ENCODE measurements around the gene AP3B2. TPM values are rescaled to one million over a fixed set of nuclear protein-coding genes. Genes with fewer than 3 reads are reported as not detected.

The AP3B2 gene
- total and polyA plus RNA-seq, 5 experiments from 2014 or later = 0.20 to 1.7 (median 0.36) TPM

DNA sequence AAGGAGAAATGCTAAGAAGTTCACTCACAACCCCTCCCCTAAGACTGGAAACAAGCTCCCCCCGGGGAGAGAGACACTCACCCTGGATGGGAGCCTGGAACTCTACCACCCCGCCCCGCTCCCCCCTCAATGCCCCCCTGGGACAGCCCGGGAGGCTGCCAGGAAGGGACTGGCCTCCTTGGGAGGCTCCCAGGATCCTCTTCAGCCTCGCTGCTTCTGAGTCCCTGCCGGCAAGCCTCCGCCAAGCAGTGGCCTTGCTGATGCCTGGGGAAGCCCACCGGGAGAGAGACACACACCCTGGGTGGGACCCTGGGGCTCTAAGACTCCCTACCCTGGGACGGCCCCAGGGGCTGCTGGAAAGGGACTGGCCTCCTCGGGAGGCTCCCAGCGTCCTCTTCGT lies 95.9 kb downstream of the AP3B2 start:
- ATAC-seq (no peak), DNase-seq (no peak)
- POLR2A ChIA-PET = no interaction called here
- H3K4me1 Mint-ChIP-seq = peaks cover 0 to 1% (median 0%) of the 10 kb centered on the region in 4 donors
- peaks cover 0 to 3% (median 2%) of the 10 kb centered on the region in 3 donors for H3K36me3 Mint-ChIP-seq
- H3K27me3 Mint-ChIP-seq = peaks cover 0 to 5% (median 2%) of the 10 kb centered on the region in 5 donors
- no peaks in the 10 kb centered on the region for H3K9me3 Mint-ChIP-seq
- no peak overlapping the region for H3K27ac Mint-ChIP-seq
- H3K4me3 Mint-ChIP-seq = no peak overlapping the region

DNA sequence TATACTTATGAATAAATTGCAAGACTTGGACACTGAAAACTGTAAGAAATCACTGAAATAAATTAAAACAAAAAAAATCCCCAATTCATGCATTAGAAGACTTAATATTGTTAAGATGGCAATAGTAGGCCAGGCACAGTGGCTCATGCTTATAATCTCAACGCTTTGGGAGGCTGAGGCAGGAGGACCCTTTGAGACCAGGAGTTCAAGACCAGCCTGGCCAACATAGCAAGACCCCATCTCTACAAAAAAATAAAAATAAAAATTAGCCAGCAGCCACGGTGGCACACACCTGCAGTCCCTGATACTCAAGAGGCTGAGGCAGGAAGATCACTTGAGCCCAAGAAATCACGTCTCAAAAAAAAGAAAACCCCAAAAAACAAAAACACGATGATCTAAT lies 98.3 kb downstream of the AP3B2 start:
- ATAC-seq (no peak), DNase-seq (no peak)
- Mint-ChIP-seq H3K36me3 (peaks cover 0 to 3% (median 0%) of the 10 kb centered on the region in 3 donors), H3K27ac (no peak overlapping the region), H3K4me3 (no peak overlapping the region), H3K27me3 (peaks cover 0 to 2% (median 1%) of the 10 kb centered on the region in 5 donors), H3K4me1 (no peaks in the 10 kb centered on the region), H3K9me3 (no peaks in the 10 kb centered on the region)
- POLR2A ChIA-PET = no interaction called here

Other genes with a start within 250 kb of the AP3B2 start
- gene RPS17, start 169.4 kb downstream of the AP3B2 start, total RNA-seq = 1,000 to 10,000 TPM; 2,010 to 2,058 TPM
- gene RPS17, start 169.4 kb downstream of the AP3B2 start, polyA plus RNA-seq = 1,000 to 10,000 TPM; 1,585 to 2,201 (median 1,988) TPM
- 1 to 10 TPM; 2.2 to 3.2 TPM for gene CPEB1, start 62.5 kb downstream of the AP3B2 start, total RNA-seq
- 1 to 10 TPM; 2.7 to 3.6 (median 3.0) TPM for gene CPEB1, start 62.5 kb downstream of the AP3B2 start, polyA plus RNA-seq
- not detected for gene FSD2, start 96.2 kb upstream of the AP3B2 start, total RNA-seq
- gene FSD2, start 96.2 kb upstream of the AP3B2 start, polyA plus RNA-seq = under 1 TPM in 2 of 3 donors, not detected in 1; 0.08 to 0.17 TPM
- gene WHAMM, start 99.8 kb upstream of the AP3B2 start, total RNA-seq = 10 to 100 TPM; 39.8 to 40.0 TPM
- 1 to 10 TPM; 3.7 to 5.8 (median 4.5) TPM for gene WHAMM, start 99.8 kb upstream of the AP3B2 start, polyA plus RNA-seq
- gene HOMER2, start 242.8 kb upstream of the AP3B2 start, total RNA-seq = 1 to 10 TPM; 6.1 to 6.2 TPM
- gene HOMER2, start 242.8 kb upstream of the AP3B2 start, polyA plus RNA-seq = 1 to 10 TPM in 2 of 3 donors, under 1 TPM in 1; 0.23 to 3.1 (median 1.7) TPM

Measured in naive thymus-derived CD8-positive, alpha-beta T cell (primary cell).